OCI-LY3 (cell line): ENCODE measurements around the gene CD300LB.

Experiments
- H2AFZ ChIP-seq: fragments of 200-600, 300-600 bp; shearing (Covaris generic); 2 replicates; pipeline ENCODE4 v1.6.0; 2014; ENCODE audit warnings: antibody characterized with exemption, low read depth, low read length
- H3K27ac ChIP-seq: fragments of 200-600, 300-600 bp; sonication (generic); 2 replicates; pipeline ENCODE4 v1.5.1; 2014; ENCODE audit warnings: mild to moderate bottlenecking, low read length, moderate library complexity, mixed read lengths
- H3K27me3 ChIP-seq: fragments of 200-600, 300-600 bp; sonication (generic); 2 replicates; pipeline ENCODE4 v1.6.1; 2014; ENCODE audit warnings: low read depth, low read length, mixed read lengths
- H3K36me3 ChIP-seq: fragments of 200-600, 300-600 bp; sonication (generic); replicated peaks from 2 replicates; pipeline ENCODE3; 2014; ENCODE audit warnings: low read depth, low read length, mixed read lengths
- H3K4me1 ChIP-seq: fragments of 300-600, 200-600 bp; sonication (generic); 2 replicates; pipeline ENCODE4 v1.6.1; 2014; ENCODE audit warnings: low read length, mixed read lengths
- H3K4me2 ChIP-seq: fragments of 200-600, 300-600 bp; sonication (generic); 2 replicates; pipeline ENCODE4 v1.6.1; 2014; ENCODE audit warnings: low read length, mixed read lengths
- H3K4me3 ChIP-seq: fragments of 300-600, 200-600 bp; sonication (generic); 2 replicates; pipeline ENCODE4 v1.5.1; 2014; ENCODE audit warnings: antibody characterized with exemption, mild to moderate bottlenecking, low read length, moderate library complexity
- H3K79me2 ChIP-seq: fragments of 300-600, 200-600 bp; shearing (Covaris generic); 2 replicates; pipeline ENCODE4 v1.6.1; 2014; ENCODE audit warnings: mild to moderate bottlenecking, low read length, mixed read lengths
- H3K9ac ChIP-seq: fragments of 300-600, 200-600 bp; shearing (Covaris generic); 2 replicates; pipeline ENCODE4 v1.6.0; 2014; ENCODE audit warnings: mild to moderate bottlenecking, low read length, moderate library complexity
- H3K9me3 ChIP-seq: fragments of 200-600, 300-600 bp; shearing (Covaris generic); 2 replicates; pipeline ENCODE4 v1.6.1; 2014; ENCODE audit warnings: low read length, mixed read lengths; ENCODE audit not compliant: insufficient read depth
- H4K20me1 ChIP-seq: fragments of 200-600, 300-600 bp; sonication (generic); 2 replicates; pipeline ENCODE4 v1.6.1; 2016; ENCODE audit warnings: low read length, mixed read lengths; ENCODE audit not compliant: insufficient read depth
- CTCF ChIP-seq: fragments of 200-600, 300-600 bp; sonication (generic); IDR thresholded peaks from 2 replicates; pipeline ENCODE4 v1.5.1; 2014; ENCODE audit warnings: antibody characterized with exemption, low read length, low read depth
- EZH2phosphoT487 ChIP-seq: fragments of 200-600 bp; shearing (Covaris generic); IDR thresholded peaks from 2 replicates; pipeline ENCODE4 v1.6.1; 2018; ENCODE audit warnings: antibody characterized with exemption, mixed run types, low read depth

Gene CD300LB

DNA sequence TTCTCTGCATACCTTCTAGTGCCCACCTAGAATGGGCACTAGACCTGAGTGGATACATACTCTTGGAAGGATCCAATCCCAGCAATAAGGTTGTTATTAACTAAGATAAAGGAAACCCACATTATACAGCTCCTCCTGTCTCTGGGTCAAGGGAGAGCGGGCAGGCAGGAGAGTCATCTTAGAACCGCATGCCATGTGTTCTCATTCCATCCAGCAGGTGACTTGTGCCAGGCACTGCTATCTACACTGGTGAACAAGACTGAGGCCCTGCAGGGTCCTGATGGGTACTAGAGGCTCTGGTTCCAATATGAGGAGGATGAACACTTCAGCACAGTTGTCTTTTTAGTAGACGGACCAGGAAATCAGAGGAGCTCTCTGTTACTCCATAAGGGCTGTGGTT is 41.9 kb upstream of the CD300LB start:
- Histone ChIP-seq H3K9ac (no peak overlapping the region), H3K36me3 (no peaks in the 10 kb centered on the region), H3K27me3 (peaks cover 26% of the 10 kb centered on the region), H3K4me2 (no peak overlapping the region), H4K20me1 (no peaks in the 10 kb centered on the region), H3K79me2 (no peaks in the 10 kb centered on the region), H3K9me3 (no peaks in the 10 kb centered on the region), H2AFZ (no peak overlapping the region), H3K4me3 (no peak overlapping the region), H3K27ac (no peak overlapping the region), H3K4me1 (no peaks in the 10 kb centered on the region)
- no peak for TF ChIP-seq EZH2phosphoT487

DNA sequence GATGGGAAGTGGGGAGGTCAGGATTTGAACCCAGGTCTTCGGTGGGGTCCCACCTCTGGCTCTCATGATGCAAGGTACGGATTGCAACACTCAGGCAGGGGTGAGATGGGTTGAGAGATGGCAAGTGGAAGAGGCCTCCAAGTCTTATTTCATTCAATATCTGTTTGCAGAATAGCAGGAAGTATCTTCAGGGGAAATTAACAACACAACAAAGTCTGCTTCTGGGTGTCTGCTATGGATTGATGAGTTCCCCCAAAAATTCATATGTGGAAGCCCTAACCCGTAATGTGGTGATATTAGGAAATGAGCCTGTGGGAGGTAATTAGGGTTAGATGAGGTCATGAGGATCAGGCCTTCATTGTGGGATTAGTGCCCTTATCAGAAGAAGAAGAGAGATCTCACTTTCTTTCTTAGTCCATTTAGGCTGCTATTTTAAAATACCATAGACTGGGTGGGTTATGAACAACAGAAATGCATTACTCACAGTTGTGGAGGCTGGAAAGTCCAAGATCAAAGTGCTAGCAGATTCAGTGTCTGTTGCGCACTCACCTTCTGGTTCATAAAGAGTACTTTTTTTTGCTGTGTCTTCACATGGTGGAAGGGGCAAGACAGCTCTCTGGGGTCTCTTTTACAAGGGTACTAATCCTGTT is 40.5 kb upstream of the CD300LB start:
- no peak overlapping the region for H3K9ac ChIP-seq
- no peak for TF ChIP-seq EZH2phosphoT487
- no peak for TF ChIP-seq CTCF
- peaks cover 30% of the 10 kb centered on the region for H3K27me3 ChIP-seq
- no peak overlapping the region for H3K4me3 ChIP-seq
- no peak overlapping the region for H2AFZ ChIP-seq
- H3K36me3 ChIP-seq: no peaks in the 10 kb centered on the region
- no peak overlapping the region for H3K27ac ChIP-seq
- no peaks in the 10 kb centered on the region for H3K9me3 ChIP-seq
- H3K79me2 ChIP-seq: no peaks in the 10 kb centered on the region
- peaks cover 9% of the 10 kb centered on the region for H3K4me1 ChIP-seq
- no peak overlapping the region for H3K4me2 ChIP-seq
- no peaks in the 10 kb centered on the region for H4K20me1 ChIP-seq

- H3K9me3 ChIP-seq: no peaks in the 10 kb centered on the region
- no peak overlapping the region for H2AFZ ChIP-seq
- no peak overlapping the region for H3K4me2 ChIP-seq
- no peak overlapping the region for H3K27ac ChIP-seq
- peaks cover 13% of the 10 kb centered on the region for H3K4me1 ChIP-seq
- H3K4me3 ChIP-seq: no peak overlapping the region
- no peaks in the 10 kb centered on the region for H4K20me1 ChIP-seq
- no peak overlapping the region for H3K9ac ChIP-seq
- H3K36me3 ChIP-seq: no peaks in the 10 kb centered on the region
- TF ChIP-seq EZH2phosphoT487 (no peak), CTCF (no peak)
- H3K79me2 ChIP-seq: no peaks in the 10 kb centered on the region
- peaks cover 19% of the 10 kb centered on the region for H3K27me3 ChIP-seq
These were observed 38.0 kb upstream of the CD300LB start for GRCh38 chr17:74569020-74570003.

GRCh38 chr17:74568106-74568873 is 37.0 kb upstream of the CD300LB start:
- Histone ChIP-seq H2AFZ (no peak overlapping the region), H3K79me2 (no peaks in the 10 kb centered on the region), H3K4me1 (peaks cover 13% of the 10 kb centered on the region), H3K4me3 (no peak overlapping the region), H3K27me3 (peaks cover 15% of the 10 kb centered on the region), H3K36me3 (no peaks in the 10 kb centered on the region), H3K9me3 (no peaks in the 10 kb centered on the region), H3K4me2 (no peak overlapping the region), H3K9ac (no peak overlapping the region), H3K27ac (no peak overlapping the region), H4K20me1 (no peaks in the 10 kb centered on the region)
- TF ChIP-seq CTCF (no peak), EZH2phosphoT487 (no peak)
